Measurements from ENCODE around the gene ERICH6.

The ERICH6 gene

DNA sequence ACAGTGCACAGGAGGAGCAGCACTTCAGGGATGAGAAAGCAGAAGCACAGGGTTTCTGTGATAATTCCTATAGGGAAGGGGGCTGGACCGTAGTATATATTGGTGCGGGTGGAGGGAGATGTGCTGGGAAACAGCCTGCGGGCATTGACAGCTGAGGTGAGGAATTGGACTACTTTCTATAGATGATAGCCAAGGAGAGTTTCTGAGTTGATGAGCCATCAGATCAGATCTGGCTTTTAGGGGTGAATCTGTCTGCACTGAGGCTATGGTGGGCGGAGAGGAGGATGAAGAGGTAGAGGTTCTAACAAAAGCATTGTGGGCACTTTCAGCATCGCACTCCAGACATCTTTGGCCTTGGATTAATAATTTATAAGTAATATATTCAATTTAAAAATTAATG lies 67.5 kb downstream of the ERICH6 start (continued):
- TF ChIP-seq SNAI2 (CRISPR knock-in tag; IDR thresholded peaks at IDR 0.05) (no peak), ISL1 (CRISPR knock-in tag; IDR thresholded peaks at IDR 0.05) (no peak), ZNF70 (CRISPR knock-in tag; IDR thresholded peaks at IDR 0.05) (no peak), TCF4 (CRISPR knock-in tag; IDR thresholded peaks at IDR 0.05; ENCODE audit: borderline replicate concordance) (no peak), ZNF565 (CRISPR knock-in tag; conservative IDR thresholded peaks at IDR 0.05; ENCODE audit: low read depth) (no peak), ZNF8 (CRISPR knock-in tag; IDR thresholded peaks at IDR 0.05) (no peak)

DNA sequence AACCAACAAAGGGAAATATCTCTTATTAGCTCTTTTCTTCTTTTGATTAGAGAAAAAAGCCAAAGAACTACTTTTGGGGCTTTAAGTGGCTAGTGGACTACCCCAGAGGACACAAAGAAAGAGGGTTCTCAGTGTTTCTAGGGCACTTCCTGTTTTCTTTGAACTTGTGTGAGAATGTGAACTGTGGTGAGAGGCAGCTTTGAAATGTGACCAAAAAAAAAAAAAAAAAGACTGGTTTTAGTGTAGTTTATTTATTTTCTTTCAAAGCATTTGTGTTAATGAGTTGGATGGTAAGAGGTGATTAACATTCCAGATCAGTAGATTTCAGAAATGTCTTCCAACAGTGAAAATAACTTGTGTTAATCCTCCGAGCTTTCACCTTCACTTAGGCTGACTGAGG lies 68.2 kb downstream of the ERICH6 start:
- ATAC-seq = no peak
- TF ChIP-seq TCF4 (CRISPR knock-in tag; IDR thresholded peaks at IDR 0.05; ENCODE audit: borderline replicate concordance) = no peak
- no peak for TF ChIP-seq GLIS3 (CRISPR knock-in tag; IDR thresholded peaks at IDR 0.05)
- no peak for TF ChIP-seq BACH2 (CRISPR knock-in tag; IDR thresholded peaks at IDR 0.05; ENCODE audit: borderline replicate concordance)
- TF ChIP-seq SNAI2 (CRISPR knock-in tag; IDR thresholded peaks at IDR 0.05) = no peak
- TF ChIP-seq TOX (CRISPR knock-in tag; IDR thresholded peaks at IDR 0.05; ENCODE audit: borderline replicate concordance) = no peak
- no peak for TF ChIP-seq ZNF8 (CRISPR knock-in tag; IDR thresholded peaks at IDR 0.05)
- TF ChIP-seq TSHZ2 (CRISPR knock-in tag; IDR thresholded peaks at IDR 0.05) = no peak
- TF ChIP-seq ZFP30 (CRISPR knock-in tag; IDR thresholded peaks at IDR 0.05) = no peak
- TF ChIP-seq CSRNP3 (CRISPR knock-in tag; IDR thresholded peaks at IDR 0.05) = no peak

- ATAC-seq = no peak
- TF ChIP-seq ESRRG (CRISPR knock-in tag; IDR thresholded peaks at IDR 0.05) (no peak), ZC3H10 (CRISPR knock-in tag; IDR thresholded peaks at IDR 0.05) (no peak), TOX (CRISPR knock-in tag; IDR thresholded peaks at IDR 0.05; ENCODE audit: borderline replicate concordance) (no peak), ISL1 (CRISPR knock-in tag; IDR thresholded peaks at IDR 0.05) (no peak), ZFP30 (CRISPR knock-in tag; IDR thresholded peaks at IDR 0.05) (no peak)
These were observed 68.6 kb downstream of the ERICH6 start for GRCh38 chr3:150635076-150635475.

- ATAC-seq = no peak
- no peak for TF ChIP-seq ESRRG (CRISPR knock-in tag; IDR thresholded peaks at IDR 0.05)
- no peak for TF ChIP-seq TSHZ2 (CRISPR knock-in tag; IDR thresholded peaks at IDR 0.05)
- TF ChIP-seq OSR1 (CRISPR knock-in tag; IDR thresholded peaks at IDR 0.05) = no peak
- no peak for TF ChIP-seq ARNTL (CRISPR knock-in tag; IDR thresholded peaks at IDR 0.05; ENCODE audit: borderline replicate concordance, low read depth)
- TF ChIP-seq SNAI2 (CRISPR knock-in tag; IDR thresholded peaks at IDR 0.05) = no peak
- TF ChIP-seq ZC3H10 (CRISPR knock-in tag; IDR thresholded peaks at IDR 0.05) = no peak
- TF ChIP-seq, protein P1, sequence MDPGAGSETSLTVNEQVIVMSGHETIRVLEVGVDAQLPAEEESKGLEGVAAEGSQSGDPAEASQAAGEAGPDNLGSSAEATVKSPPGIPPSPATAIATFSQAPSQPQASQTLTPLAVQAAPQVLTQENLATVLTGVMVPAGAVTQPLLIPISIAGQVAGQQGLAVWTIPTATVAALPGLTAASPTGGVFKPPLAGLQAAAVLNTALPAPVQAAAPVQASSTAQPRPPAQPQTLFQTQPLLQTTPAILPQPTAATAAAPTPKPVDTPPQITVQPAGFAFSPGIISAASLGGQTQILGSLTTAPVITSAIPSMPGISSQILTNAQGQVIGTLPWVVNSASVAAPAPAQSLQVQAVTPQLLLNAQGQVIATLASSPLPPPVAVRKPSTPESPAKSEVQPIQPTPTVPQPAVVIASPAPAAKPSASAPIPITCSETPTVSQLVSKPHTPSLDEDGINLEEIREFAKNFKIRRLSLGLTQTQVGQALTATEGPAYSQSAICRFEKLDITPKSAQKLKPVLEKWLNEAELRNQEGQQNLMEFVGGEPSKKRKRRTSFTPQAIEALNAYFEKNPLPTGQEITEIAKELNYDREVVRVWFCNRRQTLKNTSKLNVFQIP (CRISPR knock-in tag; IDR thresholded peaks at IDR 0.05; ENCODE audit: borderline replicate concordance, low read depth) = no peak
- TF ChIP-seq BACH2 (CRISPR knock-in tag; IDR thresholded peaks at IDR 0.05; ENCODE audit: borderline replicate concordance) = no peak
- TF ChIP-seq ISL1 (CRISPR knock-in tag; IDR thresholded peaks at IDR 0.05) = no peak
- TF ChIP-seq GLIS3 (CRISPR knock-in tag; IDR thresholded peaks at IDR 0.05) = no peak
- no peak for TF ChIP-seq TOX (CRISPR knock-in tag; IDR thresholded peaks at IDR 0.05; ENCODE audit: borderline replicate concordance)
- TF ChIP-seq CSRNP3 (CRISPR knock-in tag; IDR thresholded peaks at IDR 0.05) = no peak
These were observed 72.1 kb downstream of the ERICH6 start for GRCh38 chr3:150631515-150632221.

Data from SK-N-SH treated with all-trans-retinoic acid at 6 μM for 48 hours (cell line).